B cell (primary cell): ENCODE measurements around the gene TCEA3.

Experiments
- EZH2 ChIP-seq: IDR thresholded peaks from 2 replicates; pipeline ENCODE4 v1.6.1; 2012; ENCODE audit warnings: borderline replicate concordance, low read depth, mild to moderate bottlenecking, moderate library complexity, low read length; ENCODE audit not compliant: insufficient read depth, poor library complexity, severe bottlenecking
- TF ChIP-seq, protein P1 (sequence below): fragments of 200-600 bp; IDR thresholded peaks from one replicate; pipeline ENCODE4 v1.8.0; 2022; ENCODE audit warnings: antibody characterized with exemption, mild to moderate bottlenecking

DNA sequence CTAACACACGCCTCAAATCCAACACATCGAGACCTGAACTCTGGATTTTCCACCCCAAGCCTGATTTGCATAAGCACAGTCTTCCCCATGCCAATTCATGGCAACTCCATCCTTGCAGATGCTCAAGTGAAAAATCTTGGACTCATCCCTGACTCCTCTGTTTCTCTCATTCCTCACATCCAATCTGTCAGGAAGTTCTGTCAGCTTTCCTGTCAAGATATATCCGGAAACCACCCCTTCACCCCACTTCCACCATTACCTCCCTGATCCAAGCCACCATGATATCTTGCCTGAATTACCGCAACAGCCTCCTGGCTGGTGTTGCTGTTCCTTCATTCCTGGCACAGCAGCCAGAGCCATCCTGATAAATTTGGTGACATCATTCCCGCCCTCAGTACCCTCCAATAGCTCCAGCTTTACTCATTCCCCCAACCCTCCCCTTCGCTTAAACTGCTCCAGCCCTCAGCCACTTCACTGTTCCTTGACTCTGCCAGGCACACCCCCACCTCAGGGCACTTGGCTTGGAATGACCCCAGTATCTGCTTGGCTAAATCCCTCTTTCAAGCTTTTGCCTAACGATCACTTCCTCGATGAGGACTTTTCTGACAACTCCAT lies 17.4 kb downstream of the TCEA3 start:
- TF ChIP-seq EZH2, result no peak
- TF ChIP-seq, protein P1, sequence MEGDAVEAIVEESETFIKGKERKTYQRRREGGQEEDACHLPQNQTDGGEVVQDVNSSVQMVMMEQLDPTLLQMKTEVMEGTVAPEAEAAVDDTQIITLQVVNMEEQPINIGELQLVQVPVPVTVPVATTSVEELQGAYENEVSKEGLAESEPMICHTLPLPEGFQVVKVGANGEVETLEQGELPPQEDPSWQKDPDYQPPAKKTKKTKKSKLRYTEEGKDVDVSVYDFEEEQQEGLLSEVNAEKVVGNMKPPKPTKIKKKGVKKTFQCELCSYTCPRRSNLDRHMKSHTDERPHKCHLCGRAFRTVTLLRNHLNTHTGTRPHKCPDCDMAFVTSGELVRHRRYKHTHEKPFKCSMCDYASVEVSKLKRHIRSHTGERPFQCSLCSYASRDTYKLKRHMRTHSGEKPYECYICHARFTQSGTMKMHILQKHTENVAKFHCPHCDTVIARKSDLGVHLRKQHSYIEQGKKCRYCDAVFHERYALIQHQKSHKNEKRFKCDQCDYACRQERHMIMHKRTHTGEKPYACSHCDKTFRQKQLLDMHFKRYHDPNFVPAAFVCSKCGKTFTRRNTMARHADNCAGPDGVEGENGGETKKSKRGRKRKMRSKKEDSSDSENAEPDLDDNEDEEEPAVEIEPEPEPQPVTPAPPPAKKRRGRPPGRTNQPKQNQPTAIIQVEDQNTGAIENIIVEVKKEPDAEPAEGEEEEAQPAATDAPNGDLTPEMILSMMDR, result no peak
